Smooth muscle cell of the brain vasculature (primary cell): ENCODE results near the gene IL12A.

Experiments
- DNase-seq: peaks from one replicate; pipeline ENCODE4 v3.0.0-alpha.2; 2012; ENCODE audit warnings: low read depth, low spot score

IL12A gene

GRCh38 chr3:159989973-159990846 is 1.6 kb downstream of the IL12A start:
- DNase-seq = no peak

GRCh38 chr3:159991591-159991990 is 3.0 kb downstream of the IL12A start:
- DNase-seq = no peak

GRCh38 chr3:159992589-159992988 is 4.0 kb downstream of the IL12A start:
- no peak for DNase-seq

GRCh38 chr3:159994182-159994581 is 5.5 kb downstream of the IL12A start:
- DNase-seq = no peak

GRCh38 chr3:159995091-159995490 is 6.5 kb downstream of the IL12A start:
- no peak for DNase-seq

GRCh38 chr3:159996018-159996417 is 7.4 kb downstream of the IL12A start:
- no peak for DNase-seq

- DNase-seq = no peak
Measured at GRCh38 chr3:159996959-159997358, 8.3 kb downstream of the IL12A start.

- DNase-seq = no peak
Measured at GRCh38 chr3:160001148-160001760, 12.6 kb downstream of the IL12A start.

- no peak for DNase-seq
Measured at GRCh38 chr3:160001850-160002623, 13.4 kb downstream of the IL12A start.

- DNase-seq = no peak
Measured at GRCh38 chr3:160003520-160004128, 15.0 kb downstream of the IL12A start.

- DNase-seq = no peak
Measured at GRCh38 chr3:160005004-160005403, 16.4 kb downstream of the IL12A start.

GRCh38 chr3:160006282-160007163 is 17.9 kb downstream of the IL12A start:
- DNase-seq = peak; percentile 51

GRCh38 chr3:160008961-160009360 is 20.3 kb downstream of the IL12A start:
- DNase-seq = no peak

GRCh38 chr3:160009525-160009924 is 20.9 kb downstream of the IL12A start:
- DNase-seq = no peak

- DNase-seq = no peak
Measured at GRCh38 chr3:160010578-160010977, 21.9 kb downstream of the IL12A start.

GRCh38 chr3:160012108-160012507 is 23.5 kb downstream of the IL12A start:
- no peak for DNase-seq

- no peak for DNase-seq
Measured at GRCh38 chr3:160016972-160017371, 28.3 kb downstream of the IL12A start.

- DNase-seq = no peak
Measured at GRCh38 chr3:160018959-160019358, 30.3 kb downstream of the IL12A start.

GRCh38 chr3:160020057-160020711 is 31.5 kb downstream of the IL12A start:
- DNase-seq = no peak

- no peak for DNase-seq
Measured at GRCh38 chr3:160022068-160022467, 33.4 kb downstream of the IL12A start.
